Neural cell (in vitro differentiated cells): ENCODE data around the gene NF1. TPM values are rescaled to one million over a fixed set of nuclear protein-coding genes. Genes with fewer than 3 reads are reported as not detected.

ENCODE experiments used
- polyA plus RNA-seq: library from polyadenylated mRNA; depleted of rRNA; stranded (reverse); fragments of >200 nt; gene quantifications from 2 replicates; pipeline ENCODE4 v1.2.3, GENCODE V29; 2014
- small RNA-seq, 3 experiments: library from RNA; depleted of rRNA; stranded (forward); fragments of <200 nt; gene quantifications; one replicate each; pipeline ENCODE3, GENCODE V24; 2012

NF1 gene
- polyA plus RNA-seq, 1 donor from 2014 or later, result 22.4 TPM

Small RNA genes within 50 kb of the gene (small RNA-seq; reads per million reads assigned to genes)
- 0 to 1.1 (median 0.74) reads per million in 3 experiments for gene MIR4733

Other genes with a start within 250 kb of the NF1 start
- 15.2 and 19.8 TPM in 2 replicates for gene TEFM, start 188.7 kb upstream of the NF1 start, polyA plus RNA-seq
- gene ADAP2, start 173.0 kb upstream of the NF1 start, polyA plus RNA-seq, result 0.92 and 1.1 TPM in 2 replicates
- gene RNF135, start 123.9 kb upstream of the NF1 start, polyA plus RNA-seq, result 0.17 and 1.1 TPM in 2 replicates
- gene OMG, start 202.3 kb downstream of the NF1 start, polyA plus RNA-seq, result not detected in 2 replicates
- not detected in 2 replicates for gene EVI2B, start 219.1 kb downstream of the NF1 start, polyA plus RNA-seq
- gene EVI2A, start 226.6 kb downstream of the NF1 start, polyA plus RNA-seq, result not detected in 2 replicates